Keratinocyte (primary cell): Measurements from ENCODE around the gene PRKD3.

Source experiments
- EZH2 ChIP-seq: IDR thresholded peaks from one replicate; pipeline ENCODE4 v1.6.1; 2012; ENCODE audit warnings: inconsistent platforms, mild to moderate bottlenecking, low read length, moderate library complexity
- TF ChIP-seq, protein P1 (sequence below), 3 experiments: IDR thresholded peaks in 1 of 3; conservative IDR thresholded peaks in 1 of 3; optimal IDR thresholded peaks in 1 of 3; 2 replicates in 2 of 3; 3 replicates in 1 of 3; pipeline versions ENCODE3 to v1.5.1; 2011; ENCODE audit warnings: low read length in 3 of 3, mild to moderate bottlenecking in 3 of 3, moderate library complexity in 2 of 3, control low read depth in 1 of 3, inconsistent platforms in 1 of 3; ENCODE audit not compliant: insufficient read depth in 2 of 3; ENCODE audit errors: extremely low read depth in 1 of 3

DNA sequence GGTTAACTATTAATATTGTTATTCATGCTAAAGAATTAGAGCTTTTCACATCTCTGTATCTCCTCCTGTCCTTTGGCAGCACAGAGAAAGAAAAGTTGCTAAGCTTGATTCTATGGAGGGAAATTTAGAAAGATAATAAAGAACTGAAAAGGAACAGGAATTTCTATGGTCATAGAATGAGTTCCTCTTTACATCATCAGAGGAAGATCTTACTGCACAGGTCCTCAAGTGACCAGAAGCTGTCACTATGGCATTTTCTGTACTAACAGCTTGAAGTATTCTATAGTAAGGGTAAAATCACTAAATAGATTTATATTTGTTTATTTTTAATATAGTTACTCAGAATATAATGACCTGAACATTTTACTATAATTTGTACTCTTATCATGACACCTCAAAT, 6.0 kb upstream of the PRKD3 start:
- TF ChIP-seq, protein P1, sequence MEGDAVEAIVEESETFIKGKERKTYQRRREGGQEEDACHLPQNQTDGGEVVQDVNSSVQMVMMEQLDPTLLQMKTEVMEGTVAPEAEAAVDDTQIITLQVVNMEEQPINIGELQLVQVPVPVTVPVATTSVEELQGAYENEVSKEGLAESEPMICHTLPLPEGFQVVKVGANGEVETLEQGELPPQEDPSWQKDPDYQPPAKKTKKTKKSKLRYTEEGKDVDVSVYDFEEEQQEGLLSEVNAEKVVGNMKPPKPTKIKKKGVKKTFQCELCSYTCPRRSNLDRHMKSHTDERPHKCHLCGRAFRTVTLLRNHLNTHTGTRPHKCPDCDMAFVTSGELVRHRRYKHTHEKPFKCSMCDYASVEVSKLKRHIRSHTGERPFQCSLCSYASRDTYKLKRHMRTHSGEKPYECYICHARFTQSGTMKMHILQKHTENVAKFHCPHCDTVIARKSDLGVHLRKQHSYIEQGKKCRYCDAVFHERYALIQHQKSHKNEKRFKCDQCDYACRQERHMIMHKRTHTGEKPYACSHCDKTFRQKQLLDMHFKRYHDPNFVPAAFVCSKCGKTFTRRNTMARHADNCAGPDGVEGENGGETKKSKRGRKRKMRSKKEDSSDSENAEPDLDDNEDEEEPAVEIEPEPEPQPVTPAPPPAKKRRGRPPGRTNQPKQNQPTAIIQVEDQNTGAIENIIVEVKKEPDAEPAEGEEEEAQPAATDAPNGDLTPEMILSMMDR (optimal IDR thresholded peaks at IDR 0.05 in 1 of 3, IDR thresholded peaks at IDR 0.05 in 1 of 3, conservative IDR thresholded peaks at IDR 0.05 in 1 of 3; ENCODE audit: extremely low read depth in 1 of 3, insufficient read depth in 2 of 3, low read length in 3 of 3), result no peak
- no peak for TF ChIP-seq EZH2
